CD1c-positive myeloid dendritic cell (primary cell): ENCODE results near the gene ADGRL3.

ENCODE experiments used
- DNase-seq: peaks from one replicate; pipeline ENCODE4 v3.0.0-alpha.2; 2016; ENCODE audit errors: extremely low spot score

The ADGRL3 gene

GRCh38 chr4:61426229-61426628 is 226.1 kb downstream of the ADGRL3 start:
- no peak for DNase-seq

- no peak for DNase-seq
Observed at GRCh38 chr4:61427099-61427817, 227.1 kb downstream of the ADGRL3 start.

DNA sequence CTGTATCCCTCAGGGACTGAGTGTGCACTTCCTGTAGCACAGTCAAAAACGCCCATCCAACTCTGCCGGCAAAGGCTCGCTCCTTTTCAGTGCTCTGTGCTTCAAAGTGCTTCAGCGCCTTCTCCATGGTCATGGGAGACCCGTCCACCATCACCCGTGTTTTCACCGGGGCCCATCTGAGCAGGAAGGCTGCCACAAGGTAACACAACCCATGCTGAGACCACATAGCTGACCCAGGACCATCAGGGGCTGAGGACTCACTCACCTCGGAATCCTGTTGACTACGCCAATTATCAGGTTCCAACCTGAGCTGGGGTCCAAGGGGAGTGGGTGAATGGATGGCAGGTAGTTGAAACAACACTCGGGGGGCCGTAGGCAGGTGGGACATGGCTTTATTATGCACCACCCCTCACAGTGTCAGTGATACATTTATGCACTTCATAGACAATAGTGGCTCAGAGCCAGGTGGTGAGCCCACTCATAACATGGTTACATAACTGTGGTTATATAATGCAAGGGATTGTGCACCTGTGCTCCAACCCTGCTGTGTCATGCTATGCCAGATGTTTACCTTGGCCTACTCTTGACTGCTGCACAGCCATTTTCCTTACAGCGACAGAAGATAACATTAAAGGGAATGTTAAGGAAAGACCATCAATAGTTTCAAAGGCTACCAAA is 227.8 kb downstream of the ADGRL3 start:
- no peak for DNase-seq

- no peak for DNase-seq
Observed at GRCh38 chr4:61428950-61429349, 228.8 kb downstream of the ADGRL3 start.

DNA sequence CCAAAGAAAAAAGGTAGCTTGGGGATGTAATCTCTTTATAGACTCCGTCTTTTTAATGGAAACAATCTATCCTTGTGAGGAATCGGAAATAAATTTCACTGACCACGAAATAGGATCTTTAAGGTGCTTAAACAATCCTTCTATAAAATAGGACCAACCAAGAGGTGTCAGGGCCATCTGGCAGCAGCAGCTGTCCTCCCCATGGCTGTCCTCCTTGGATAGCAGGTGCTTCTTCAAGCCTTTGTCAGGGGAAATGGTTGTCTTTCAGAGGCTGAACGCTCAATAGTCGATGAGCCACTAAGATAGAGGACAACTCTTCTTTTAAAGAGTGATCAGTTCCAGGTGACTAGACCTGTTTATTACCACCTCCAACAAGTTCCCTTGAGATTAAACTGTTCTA is 231.0 kb downstream of the ADGRL3 start:
- DNase-seq = no peak

DNA sequence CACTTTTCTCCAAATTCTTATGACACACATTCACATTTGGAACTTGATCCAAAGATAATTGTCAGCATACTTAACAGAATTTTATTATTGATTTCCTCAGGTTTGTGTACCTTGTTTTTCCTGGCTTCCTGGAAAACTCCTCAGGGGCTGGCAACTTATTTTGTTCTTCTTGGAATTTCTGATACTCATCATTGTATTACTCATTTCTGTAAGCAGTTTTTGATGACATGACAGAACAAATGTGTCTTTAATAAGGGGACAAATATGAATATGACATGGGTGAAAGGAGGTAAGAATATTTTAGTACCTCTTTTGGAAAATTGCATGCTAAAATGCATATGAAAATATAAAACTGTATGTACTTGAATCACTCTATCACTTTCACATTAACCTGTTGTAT is 237.8 kb downstream of the ADGRL3 start:
- DNase-seq = no peak

GRCh38 chr4:61440321-61440720 is 240.2 kb downstream of the ADGRL3 start:
- no peak for DNase-seq

DNA sequence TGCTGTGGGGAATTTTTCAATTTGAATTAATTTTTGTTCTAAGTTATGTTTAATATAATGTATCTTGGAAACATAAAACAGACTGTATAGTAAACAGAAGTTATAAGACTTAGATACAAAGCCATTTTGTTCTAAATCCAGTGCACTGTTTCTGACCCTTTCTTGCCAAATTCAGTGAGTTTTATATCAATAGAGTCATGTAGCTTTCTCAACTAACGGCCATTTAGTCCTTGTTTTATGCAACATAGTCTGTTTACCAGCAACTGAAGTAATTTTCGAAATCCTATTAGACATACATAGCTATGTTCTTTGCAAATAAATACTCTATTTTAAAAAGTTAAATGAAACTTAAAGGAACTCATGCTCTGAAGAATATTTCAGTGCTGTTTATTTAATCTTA is 242.8 kb downstream of the ADGRL3 start:
- no peak for DNase-seq

GRCh38 chr4:61443813-61444510 is 243.8 kb downstream of the ADGRL3 start:
- no peak for DNase-seq

DNA sequence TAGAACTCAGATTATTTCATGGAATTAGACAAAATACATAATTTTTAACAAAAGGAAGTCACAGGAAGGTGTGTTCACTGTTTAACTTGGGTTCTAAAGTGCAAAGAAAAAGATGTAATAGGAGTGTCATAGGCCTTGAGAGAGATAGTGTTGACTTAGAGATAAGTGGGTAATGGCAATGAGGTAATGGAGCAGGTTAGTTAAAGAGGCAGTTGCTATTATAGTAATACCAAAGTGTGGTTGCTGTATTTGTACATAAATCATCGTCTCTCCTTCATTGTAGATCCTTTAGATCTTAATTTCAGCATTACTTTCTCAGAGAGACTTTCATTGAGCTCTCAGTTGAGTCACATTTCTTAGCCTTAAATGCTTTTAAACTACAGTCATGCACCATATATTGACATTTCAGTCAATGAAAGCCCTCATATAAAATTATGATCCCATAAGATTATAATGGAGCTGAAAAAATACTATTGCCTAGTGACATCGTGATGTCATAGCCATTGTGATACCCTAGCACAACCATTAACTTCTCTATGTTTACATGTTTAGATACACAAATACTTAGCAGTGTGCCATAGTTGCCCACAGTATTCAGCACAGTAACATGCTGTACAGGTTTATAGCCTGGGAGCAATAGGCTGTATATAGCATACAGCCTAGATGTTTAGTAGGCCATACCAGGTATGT is 245.4 kb downstream of the ADGRL3 start:
- no peak for DNase-seq

DNA sequence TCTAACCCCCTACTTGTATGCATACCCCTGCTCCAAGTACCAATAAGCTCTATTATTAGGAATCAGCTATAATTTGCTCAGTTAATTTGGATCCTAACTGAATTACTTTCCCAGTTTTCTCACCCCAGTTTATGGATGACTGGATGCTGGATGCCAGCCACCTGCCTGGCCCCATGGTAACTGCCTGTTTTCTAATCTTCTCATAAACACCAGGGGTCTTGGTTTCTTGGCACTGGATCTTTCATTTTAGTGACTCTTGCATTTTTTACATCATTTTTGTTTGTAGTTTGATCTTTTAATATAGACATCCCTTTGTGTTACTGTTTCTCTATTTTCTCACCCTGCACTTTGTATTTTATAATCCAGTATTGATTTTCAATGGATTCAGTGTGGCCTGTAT is 246.8 kb downstream of the ADGRL3 start:
- DNase-seq = no peak

DNA sequence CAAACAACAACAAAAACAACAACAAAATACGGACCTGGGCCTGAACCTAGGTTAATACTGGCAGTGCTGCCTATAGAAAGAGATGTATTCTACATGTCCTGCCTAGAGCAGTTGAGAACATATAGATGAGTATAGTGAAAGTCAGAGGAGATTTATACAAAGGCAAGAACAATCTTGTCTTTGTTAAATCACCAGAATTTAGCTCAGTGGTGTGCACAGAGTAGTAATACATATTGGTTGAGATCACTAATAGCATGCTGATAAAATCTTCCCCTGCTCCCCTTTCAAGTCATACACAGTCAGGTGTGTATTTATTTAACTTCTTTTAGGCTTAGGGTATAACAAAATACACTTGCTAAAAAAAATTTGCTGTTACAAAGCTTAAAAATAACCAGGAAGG is 247.8 kb downstream of the ADGRL3 start:
- DNase-seq = no peak

- DNase-seq = no peak
Observed at GRCh38 chr4:61451935-61452334, 251.8 kb downstream of the ADGRL3 start.

DNA sequence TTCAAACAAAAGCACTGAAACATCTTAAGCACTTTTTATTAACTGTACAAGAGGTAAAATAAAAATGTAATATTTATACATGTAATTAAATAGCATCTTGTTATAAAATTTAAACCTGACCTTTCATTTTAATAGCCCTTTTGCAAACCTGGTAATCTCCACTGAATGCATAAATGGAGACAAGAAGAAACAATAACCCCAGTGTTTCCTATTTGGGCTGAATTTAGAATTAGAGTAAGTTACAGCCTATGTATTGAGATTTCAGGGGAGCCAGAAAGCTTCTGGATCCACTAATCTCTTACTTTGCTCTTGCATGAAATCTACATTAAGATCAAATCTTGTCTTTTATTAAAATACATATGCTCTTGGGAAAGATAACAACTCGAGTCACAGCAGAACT is 261.8 kb downstream of the ADGRL3 start:
- DNase-seq = no peak

DNA sequence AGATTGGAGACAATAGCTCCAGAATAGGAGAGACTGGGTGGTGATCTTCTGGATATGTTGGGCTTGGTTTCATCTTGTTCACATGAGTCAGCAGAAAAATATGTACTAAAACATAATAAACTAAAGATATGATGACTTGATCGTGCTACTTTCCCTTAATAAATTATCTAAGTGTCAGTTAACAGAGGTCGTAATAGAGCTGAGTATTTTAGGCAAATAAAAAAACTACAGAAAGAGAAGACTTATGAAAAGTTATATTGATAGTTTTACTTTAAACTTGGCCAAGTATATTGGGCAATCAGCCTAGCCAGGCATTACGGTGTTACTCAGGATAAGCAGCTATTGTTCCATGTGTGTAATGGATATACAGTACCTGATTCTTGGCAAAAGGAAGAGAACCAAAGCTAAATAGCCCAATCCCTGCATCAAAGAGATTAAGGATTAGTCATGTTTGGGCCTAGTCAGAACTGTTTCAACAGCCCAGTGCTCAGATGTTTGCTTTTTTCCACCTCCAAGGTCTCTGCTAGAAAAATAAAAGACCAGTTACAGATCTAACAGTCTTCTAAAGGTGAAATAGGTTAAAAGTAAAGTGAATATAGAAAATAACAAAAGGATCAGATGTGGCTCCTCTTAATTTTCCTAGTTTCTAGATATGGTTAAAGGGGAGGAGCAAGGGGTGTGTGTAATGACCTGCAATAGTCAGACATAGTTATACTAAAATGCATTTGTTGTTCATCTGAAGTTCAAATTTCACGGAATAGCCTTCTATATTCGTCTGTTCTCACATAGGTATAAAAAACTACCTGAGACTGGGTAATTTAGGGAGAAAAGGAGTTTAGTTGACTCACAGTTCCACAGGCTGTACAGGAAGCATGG is 262.6 kb downstream of the ADGRL3 start:
- no peak for DNase-seq

- DNase-seq = no peak
Observed at GRCh38 chr4:61468024-61468720, 268.0 kb downstream of the ADGRL3 start.

- no peak for DNase-seq
Observed at GRCh38 chr4:61473306-61473705, 273.2 kb downstream of the ADGRL3 start.

DNA sequence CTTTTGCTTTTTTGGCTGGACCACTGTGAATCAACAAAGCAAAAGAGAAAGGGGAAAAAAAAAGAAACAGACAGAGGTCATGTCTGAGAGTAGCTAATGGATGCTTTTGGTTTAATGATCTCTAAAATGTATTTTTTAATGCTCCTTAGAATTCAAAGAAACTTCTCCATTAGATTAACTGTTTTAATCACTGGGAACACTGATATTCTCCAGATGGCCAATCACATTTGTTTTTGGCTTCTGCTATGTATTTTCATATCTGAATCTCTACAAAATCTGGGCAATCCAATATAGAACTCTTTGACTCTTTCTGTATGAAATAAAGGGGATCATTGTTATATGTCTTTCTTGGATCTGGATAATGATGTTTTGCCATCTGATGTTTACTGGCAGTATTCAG is 278.2 kb downstream of the ADGRL3 start:
- no peak for DNase-seq

DNA sequence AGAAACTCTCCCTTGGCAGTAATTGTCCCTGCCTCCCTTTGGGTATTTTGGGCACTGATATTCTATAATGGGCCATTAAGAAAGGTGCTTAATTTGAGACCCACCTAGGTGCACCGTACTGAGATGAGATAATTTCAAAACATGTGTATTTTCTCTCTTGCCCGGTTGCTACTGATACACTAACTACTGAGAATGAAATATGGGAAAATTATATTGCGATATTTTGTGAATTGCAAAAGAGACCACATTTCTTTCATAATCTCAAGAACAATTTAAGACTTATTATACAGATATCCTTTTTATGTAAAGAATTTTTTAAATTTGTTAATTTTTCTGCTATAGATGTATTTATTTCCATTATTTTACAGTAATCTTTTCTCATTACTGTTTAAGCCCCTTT is 284.9 kb downstream of the ADGRL3 start:
- DNase-seq = no peak

DNA sequence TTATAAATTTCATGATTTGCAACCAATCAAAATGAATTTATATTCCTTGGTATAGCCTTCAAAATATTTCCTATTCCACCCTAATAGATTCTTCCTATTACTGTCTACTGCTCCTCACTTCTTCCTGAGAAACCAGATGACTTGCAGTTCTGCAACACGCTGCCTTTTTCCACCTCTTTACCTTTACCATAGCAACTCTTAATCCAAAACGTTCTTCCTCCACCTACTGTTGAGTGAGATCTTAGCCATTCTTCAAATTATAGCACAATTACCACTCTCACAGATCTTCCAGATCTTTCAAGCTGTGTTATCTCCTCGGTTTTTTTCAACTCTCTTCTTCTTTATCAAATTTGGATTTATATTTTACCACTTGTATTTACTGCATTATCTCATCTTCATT is 289.8 kb downstream of the ADGRL3 start:
- no peak for DNase-seq

- no peak for DNase-seq
Observed at GRCh38 chr4:61493041-61493440, 292.9 kb downstream of the ADGRL3 start.
